ENCODE measurements around the gene HTT.

The HTT gene

GRCh38 chr4:3200423-3201090, 126.1 kb downstream of the HTT start:
- DNase-seq (ENCODE audit: low spot score), result no peak

DNA sequence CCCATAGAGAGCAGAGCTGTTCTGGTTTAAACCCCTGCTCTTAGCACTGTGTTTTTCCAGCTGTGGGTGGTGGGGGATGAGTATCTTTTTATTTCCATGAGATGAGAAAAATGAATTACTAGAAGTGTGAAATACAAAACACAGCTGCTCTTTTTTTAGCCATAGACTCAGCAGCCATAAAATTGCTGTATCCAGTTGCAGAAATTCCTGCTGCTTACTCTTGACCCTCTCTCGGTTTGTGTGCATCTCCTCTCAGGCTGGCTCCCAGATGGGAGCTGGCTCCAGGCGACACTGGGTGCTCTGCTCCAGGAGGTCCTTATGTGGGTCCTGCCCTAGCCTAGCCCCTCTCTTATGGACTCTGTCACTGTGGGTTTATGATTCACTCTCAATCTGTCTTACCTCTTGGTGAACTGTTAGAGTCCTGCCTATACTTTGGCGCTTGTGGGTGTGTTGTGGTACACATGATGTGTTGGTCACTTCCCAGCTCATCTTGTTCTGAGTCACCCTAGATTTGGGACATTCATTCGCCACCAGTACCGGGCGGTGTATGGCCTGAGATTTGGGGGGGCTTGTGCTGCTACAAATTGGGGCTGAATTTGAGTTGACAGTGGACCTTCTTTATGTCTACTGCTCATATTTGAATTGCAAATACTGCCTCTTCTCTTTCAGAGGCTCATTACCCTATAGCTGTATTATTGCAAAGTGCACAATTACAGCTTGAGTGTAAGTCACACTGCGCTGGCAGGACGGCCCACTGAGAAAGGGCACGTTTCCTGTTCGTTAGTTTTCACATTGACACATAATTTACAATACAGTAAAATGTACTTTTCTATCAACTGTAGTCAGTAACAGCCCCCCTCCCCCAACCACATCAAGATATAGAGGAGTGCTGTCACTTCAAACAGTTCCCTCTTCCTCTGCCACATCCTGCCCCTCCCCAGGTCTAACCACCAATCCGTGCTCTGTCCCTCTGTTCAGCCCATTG, 127.5 kb downstream of the HTT start:
- DNase-seq (ENCODE audit: low spot score), result no peak

GRCh38 chr4:3202836-3203820, 128.6 kb downstream of the HTT start:
- DNase-seq (ENCODE audit: low spot score), result no peak

- DNase-seq (ENCODE audit: low spot score), result peak; percentile 79
Measured at GRCh38 chr4:3203971-3204431, 129.5 kb downstream of the HTT start.

- no peak for DNase-seq (ENCODE audit: low spot score)
Measured at GRCh38 chr4:3205995-3206394, 131.5 kb downstream of the HTT start.

- no peak for DNase-seq (ENCODE audit: low spot score)
Measured at GRCh38 chr4:3206439-3207100, 132.1 kb downstream of the HTT start.

GRCh38 chr4:3207531-3208037, 133.1 kb downstream of the HTT start:
- peak; percentile 32 for DNase-seq (ENCODE audit: low spot score)

- no peak for DNase-seq (ENCODE audit: low spot score)
Measured at GRCh38 chr4:3208826-3209225, 134.3 kb downstream of the HTT start.

DNA sequence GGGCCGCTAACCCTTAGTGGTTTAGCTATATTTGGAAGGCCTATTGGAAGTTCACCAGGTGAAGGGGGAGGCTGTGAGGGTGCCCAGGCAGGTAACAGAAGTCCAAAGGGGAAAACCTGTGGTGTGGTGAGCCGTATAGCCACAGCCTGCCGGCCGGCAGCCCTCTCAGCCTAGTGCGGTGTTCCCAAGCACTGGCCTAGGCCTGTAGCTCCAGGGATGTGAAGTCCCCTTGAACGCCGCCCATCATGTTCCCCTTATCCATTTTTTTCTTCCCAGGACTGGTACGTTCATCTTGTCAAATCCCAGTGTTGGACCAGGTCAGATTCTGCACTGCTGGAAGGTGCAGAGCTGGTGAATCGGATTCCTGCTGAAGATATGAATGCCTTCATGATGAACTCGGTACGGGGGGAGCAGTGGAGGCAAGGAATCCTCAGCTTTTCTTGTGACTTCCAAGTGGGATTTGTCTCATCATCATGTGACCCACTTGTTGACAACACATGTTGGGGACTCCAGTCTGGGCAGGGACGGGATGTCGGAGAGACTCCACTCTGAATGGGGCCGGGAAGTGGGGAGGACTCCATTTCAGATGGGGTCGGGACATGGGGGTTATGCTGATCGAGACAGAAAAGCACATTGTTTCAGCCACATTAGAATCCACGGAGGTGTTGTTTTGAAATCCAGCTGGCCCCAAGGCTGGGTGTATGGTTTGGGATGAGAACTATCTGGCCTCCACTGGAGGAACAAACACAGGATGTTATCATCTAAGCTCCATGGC, 135.3 kb downstream of the HTT start:
- DNase-seq (ENCODE audit: low spot score), result no peak

GRCh38 chr4:3210467-3210866, 136.0 kb downstream of the HTT start:
- DNase-seq (ENCODE audit: low spot score), result no peak

- no peak for DNase-seq (ENCODE audit: low spot score)
Measured at GRCh38 chr4:3211866-3212265, 137.4 kb downstream of the HTT start.

GRCh38 chr4:3212391-3213105, 138.1 kb downstream of the HTT start:
- no peak for DNase-seq (ENCODE audit: low spot score)

GRCh38 chr4:3213106-3213425, 138.6 kb downstream of the HTT start:
- DNase-seq (ENCODE audit: low spot score), result no peak

DNA sequence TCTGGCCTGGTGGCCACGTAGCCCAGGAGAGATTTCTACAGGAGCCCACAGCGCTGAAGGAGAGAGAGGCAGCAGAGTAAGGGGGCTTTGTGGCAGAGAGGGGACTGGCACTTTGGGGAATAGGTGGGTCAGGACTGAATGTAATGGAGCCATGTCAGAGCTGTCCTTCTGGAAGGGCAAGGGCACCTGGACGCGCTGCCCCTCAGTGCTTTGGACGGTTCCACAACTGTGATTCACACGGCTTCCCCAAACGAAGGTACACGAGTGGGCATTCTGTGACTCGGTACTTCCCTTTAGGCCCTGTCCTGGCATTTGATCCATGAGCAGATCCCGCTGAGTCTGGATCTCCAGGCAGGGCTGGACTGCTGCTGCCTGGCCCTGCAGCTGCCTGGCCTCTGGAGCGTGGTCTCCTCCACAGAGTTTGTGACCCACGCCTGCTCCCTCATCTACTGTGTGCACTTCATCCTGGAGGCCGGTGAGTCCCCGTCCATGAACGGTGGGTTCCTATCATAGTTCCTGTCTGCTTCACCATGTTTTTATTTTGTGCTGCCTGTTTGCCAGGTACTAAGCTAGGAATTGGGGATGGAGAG, 139.3 kb downstream of the HTT start:
- no peak for DNase-seq (ENCODE audit: low spot score)

- DNase-seq (ENCODE audit: low spot score), result no peak
Measured at GRCh38 chr4:3215256-3215655, 140.8 kb downstream of the HTT start.

DNA sequence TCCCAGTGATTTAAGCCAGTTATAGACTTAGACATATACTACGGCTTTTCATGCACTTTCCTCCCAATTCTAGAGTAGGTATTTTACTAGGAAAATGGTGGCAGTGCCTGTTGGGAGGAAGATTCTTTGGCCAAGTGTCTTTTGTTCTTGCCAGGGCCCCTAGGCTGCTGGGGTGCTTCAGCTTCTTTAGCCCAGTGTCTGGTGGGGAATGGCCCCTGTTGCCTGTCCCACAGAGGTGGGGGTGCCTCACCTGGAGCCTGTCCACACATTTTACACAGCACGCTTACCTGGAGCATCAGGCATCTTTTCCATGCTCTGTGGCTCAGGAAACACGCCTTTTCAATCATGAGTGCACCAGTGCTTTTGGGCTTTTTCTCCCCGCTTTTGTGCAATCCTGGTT, 141.3 kb downstream of the HTT start:
- DNase-seq (ENCODE audit: low spot score), result no peak

DNA sequence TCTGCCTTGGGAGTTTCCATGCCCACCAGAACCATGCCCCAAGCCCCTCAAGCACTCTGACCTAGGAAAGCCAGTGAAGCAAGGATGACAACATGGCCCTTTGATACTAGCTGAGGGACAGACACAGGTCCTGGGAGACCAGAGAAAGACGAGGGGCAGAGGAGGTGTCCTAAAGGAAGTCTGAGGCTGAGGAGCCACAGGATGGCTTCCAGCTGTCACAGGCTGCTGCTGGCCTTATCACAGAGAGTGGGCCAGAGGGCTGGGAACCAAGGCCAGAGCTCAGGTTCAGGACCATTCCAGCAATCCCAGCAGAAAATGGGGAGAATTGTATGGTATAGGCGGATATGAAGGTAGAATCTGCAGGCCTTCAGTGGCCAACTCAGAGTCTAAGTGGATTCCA, 142.8 kb downstream of the HTT start:
- DNase-seq (ENCODE audit: low spot score), result no peak

DNA sequence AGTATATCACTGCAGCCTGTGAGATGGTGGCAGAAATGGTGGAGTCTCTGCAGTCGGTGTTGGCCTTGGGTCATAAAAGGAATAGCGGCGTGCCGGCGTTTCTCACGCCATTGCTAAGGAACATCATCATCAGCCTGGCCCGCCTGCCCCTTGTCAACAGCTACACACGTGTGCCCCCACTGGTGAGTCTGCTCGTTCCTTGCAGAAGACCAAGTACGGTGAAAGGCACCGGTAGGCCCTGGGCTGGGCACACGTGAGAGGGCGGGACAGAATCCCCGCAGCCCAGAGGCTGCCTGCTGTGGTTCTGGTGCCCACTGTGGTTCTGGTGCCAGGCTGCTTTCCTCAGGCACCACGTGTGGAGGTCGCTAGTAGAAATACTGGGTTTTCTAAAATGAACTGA, 143.3 kb downstream of the HTT start:
- DNase-seq (ENCODE audit: low spot score), result no peak
